H1 (cell line): Measurements from ENCODE around the gene NBEA. TPM values are rescaled to one million over a fixed set of nuclear protein-coding genes. Genes with fewer than 3 reads are reported as not detected.
A peak's percentile ranks its signal among the peaks of the same experiment; 100 is the strongest.

ENCODE experiments used
- CTCF ChIA-PET: fragments of 300-600 bp; sonication (Branson Sonifier 250); formaldehyde crosslinking; loops from one replicate; lab custom pipeline; 2021; ENCODE audit not compliant: partially characterized antibody; lab: Charles Lee
- POLR2A ChIA-PET: fragments of 300-600 bp; sonication (Branson Sonifier 250); formaldehyde crosslinking; loops from one replicate; lab custom pipeline; 2021; ENCODE audit warnings: inconsistent platforms; ENCODE audit not compliant: partially characterized antibody; lab: Charles Lee
- DNase-seq, 2 experiments: peaks; one replicate each; pipeline versions ENCODE4 v3.0.0 to v3.0.0-alpha.2; 2010 to 2022; ENCODE audit warnings: low spot score in 2 of 2, low read depth in 1 of 2, mixed read lengths in 1 of 2
- FAIRE-seq: peaks from 2 replicates; lab custom pipeline; 2011; peaks lifted over from hg19 to GRCh38; lab: Jason Lieb, UNC
- H2AFZ ChIP-seq: 2 replicates; pipeline ENCODE4 v1.8.1; 2012; ENCODE audit warnings: low read length, inconsistent platforms
- H2AK5ac ChIP-seq: 2 replicates; pipeline ENCODE4 v1.6.1; 2013; ENCODE audit warnings: low read depth, low read length
- H2BK120ac ChIP-seq: replicated peaks from 2 replicates; pipeline ENCODE3; 2013; ENCODE audit warnings: low read depth, low read length, inconsistent platforms
- H2BK12ac ChIP-seq: 2 replicates; pipeline ENCODE4 v1.6.1; 2013; ENCODE audit warnings: low read depth, low read length
- H2BK15ac ChIP-seq: 2 replicates; pipeline ENCODE4 v1.6.1; 2013; ENCODE audit warnings: low read length
- H2BK20ac ChIP-seq: 2 replicates; pipeline ENCODE4 v1.6.1; 2013; ENCODE audit warnings: low read length
- H2BK5ac ChIP-seq: 2 replicates; pipeline ENCODE4 v1.6.1; 2013; ENCODE audit warnings: low read depth, low read length
- H3K14ac ChIP-seq: 2 replicates; pipeline ENCODE4 v1.6.1; 2013; ENCODE audit warnings: inconsistent platforms; ENCODE audit not compliant: insufficient read length
- H3K18ac ChIP-seq: 2 replicates; pipeline ENCODE4 v1.6.1; 2013; ENCODE audit warnings: low read length; ENCODE audit errors: extremely low read depth
- H3K23ac ChIP-seq: 2 replicates; pipeline ENCODE4 v1.6.1; 2013; ENCODE audit warnings: inconsistent platforms; ENCODE audit not compliant: insufficient read length
- H3K23me2 ChIP-seq: 2 replicates; pipeline ENCODE4 v1.6.1; 2013; ENCODE audit warnings: low read depth, low read length
- H3K27ac ChIP-seq: 2 replicates; pipeline ENCODE4 v1.6.1; 2011; ENCODE audit warnings: low read depth, low read length, inconsistent platforms
- H3K27me3 ChIP-seq, 4 experiments: replicated peaks in 1 of 4; 1 replicate in 1 of 4; 2 replicates in 3 of 4; pipeline versions ENCODE4 v1.6.1 to v1.8.1; 2011 to 2013; ENCODE audit warnings: low read length in 3 of 4, mild to moderate bottlenecking in 3 of 4, inconsistent platforms in 2 of 4, mixed read lengths in 2 of 4, moderate library complexity in 1 of 4; ENCODE audit not compliant: control insufficient read depth in 3 of 4, insufficient read depth in 3 of 4; ENCODE audit errors: extremely low read depth in 1 of 4
- H3K36me3 ChIP-seq, 4 experiments: 2 replicates each; pipeline versions ENCODE4 v1.6.1 to v1.8.1; 2011 to 2013; ENCODE audit warnings: mild to moderate bottlenecking in 4 of 4, low read length in 3 of 4, moderate library complexity in 2 of 4, control low read depth in 1 of 4, inconsistent platforms in 1 of 4; ENCODE audit not compliant: insufficient read depth in 4 of 4, control insufficient read depth in 2 of 4
- H3K4ac ChIP-seq: replicated peaks from 2 replicates; pipeline ENCODE3; 2013; ENCODE audit warnings: low read length, low read depth, mixed read lengths, inconsistent platforms; ENCODE audit not compliant: insufficient read length
- H3K4me1 ChIP-seq, 4 experiments: replicated peaks in 1 of 4; 1 replicate in 1 of 4; 2 replicates in 3 of 4; pipeline versions ENCODE4 v1.6.1 to v1.8.1; 2011 to 2013; ENCODE audit warnings: low read length in 3 of 4, inconsistent platforms in 2 of 4, mixed read lengths in 1 of 4; ENCODE audit not compliant: insufficient read depth in 4 of 4, control insufficient read depth in 3 of 4
- H3K4me2 ChIP-seq, 2 experiments: 2 replicates each; pipeline versions ENCODE4 v1.6.1 to v1.8.1; 2011 to 2013; ENCODE audit warnings: low read depth in 2 of 2, low read length in 2 of 2, control low read depth in 1 of 2, inconsistent platforms in 1 of 2, mild to moderate bottlenecking in 1 of 2; ENCODE audit not compliant: insufficient read depth in 1 of 2
- H3K4me3 ChIP-seq, 4 experiments: fragments of 200-600, 300-600 bp in 1 of 4; sonication (generic), shearing (Covaris generic), sonication (Bioruptor Twin) in 1 of 4; 2 replicates each; pipeline versions ENCODE4 v1.5.1 to v1.8.1; 2011 to 2016; ENCODE audit warnings: low read length in 4 of 4, low read depth in 3 of 4, control low read depth in 2 of 4, inconsistent platforms in 2 of 4, mild to moderate bottlenecking in 2 of 4, mixed read lengths in 1 of 4, moderate library complexity in 1 of 4; ENCODE audit not compliant: insufficient read depth in 2 of 4; ENCODE audit errors: extremely low read depth in 1 of 4
- H3K56ac ChIP-seq: replicated peaks from 2 replicates; pipeline ENCODE3; 2013; ENCODE audit warnings: low read depth, mild to moderate bottlenecking, mixed read lengths, low read length, inconsistent platforms; ENCODE audit not compliant: insufficient read length
- H3K79me1 ChIP-seq: 2 replicates; pipeline ENCODE4 v1.6.1; 2013; ENCODE audit warnings: low read depth, low read length, control low read depth
- H3K79me2 ChIP-seq, 2 experiments: 2 replicates each; pipeline versions ENCODE4 v1.6.1 to v1.8.1; 2012 to 2013; ENCODE audit warnings: low read length in 2 of 2, mild to moderate bottlenecking in 2 of 2, inconsistent platforms in 1 of 2; ENCODE audit not compliant: insufficient read depth in 2 of 2, control insufficient read depth in 1 of 2
- H3K9ac ChIP-seq, 4 experiments: replicated peaks in 1 of 4; 1 replicate in 1 of 4; 2 replicates in 3 of 4; pipeline versions ENCODE4 v1.6.1 to v1.8.1; 2011 to 2013; ENCODE audit warnings: low read depth in 3 of 4, low read length in 3 of 4, control low read depth in 2 of 4, mild to moderate bottlenecking in 2 of 4, moderate library complexity in 2 of 4, inconsistent platforms in 1 of 4; ENCODE audit errors: extremely low read depth in 1 of 4
- H3K9me3 ChIP-seq, 2 experiments: 2 replicates each; pipeline versions ENCODE4 v1.6.1 to v1.8.1; 2012 to 2013; ENCODE audit warnings: mild to moderate bottlenecking in 2 of 2, moderate library complexity in 2 of 2, control low read depth in 1 of 2, inconsistent platforms in 1 of 2, low read depth in 1 of 2, low read length in 1 of 2, mixed read lengths in 1 of 2; ENCODE audit not compliant: insufficient read depth in 2 of 2
- H4K20me1 ChIP-seq, 2 experiments: replicated peaks in 1 of 2; 2 replicates each; pipeline versions ENCODE3 to v1.8.1; 2011 to 2013; ENCODE audit warnings: inconsistent platforms in 2 of 2, low read length in 2 of 2, mild to moderate bottlenecking in 1 of 2; ENCODE audit not compliant: insufficient read depth in 2 of 2, control insufficient read depth in 1 of 2
- H4K5ac ChIP-seq: 2 replicates; pipeline ENCODE4 v1.6.1; 2013; ENCODE audit warnings: low read length, low read depth, mixed read lengths, inconsistent platforms; ENCODE audit not compliant: insufficient read length
- H4K8ac ChIP-seq: 2 replicates; pipeline ENCODE4 v1.8.0; 2013; ENCODE audit warnings: mild to moderate bottlenecking, moderate library complexity, low read length, inconsistent platforms; ENCODE audit not compliant: insufficient read depth; ENCODE audit errors: extremely low read depth
- H4K91ac ChIP-seq: replicated peaks from 2 replicates; pipeline ENCODE3; 2013; ENCODE audit warnings: low read length, mixed read lengths, inconsistent platforms; ENCODE audit not compliant: insufficient read length
- KDM5A ChIP-seq: fragments of 200-600 bp; IDR thresholded peaks from 2 replicates; pipeline ENCODE4 v1.7.1; 2012; ENCODE audit warnings: mild to moderate bottlenecking, low read length, inconsistent platforms, mixed read lengths
- SIN3A ChIP-seq, 2 experiments: IDR thresholded peaks in 1 of 2; conservative IDR thresholded peaks in 1 of 2; 2 replicates each; pipeline ENCODE4 v1.6.1; 2011 to 2012; ENCODE audit warnings: low read length in 2 of 2, improper control_type of control experiment in 1 of 2, low read depth in 1 of 2, mild to moderate bottlenecking in 1 of 2
- WGBS, 2 experiments: shearing (Covaris generic) in 1 of 2; methylation state at CpG; one replicate each; pipeline versions ENCODE4 v1.1.6 to v1.1.7; 2013 to 2015; ENCODE audit warnings: low lambda C conversion rate in 2 of 2, mixed read lengths in 2 of 2, inconsistent platforms in 1 of 2, low coverage in 1 of 2, missing lambda C conversion rate in 1 of 2; ENCODE audit not compliant: insufficient replicate concordance in 2 of 2, insufficient coverage in 1 of 2, insufficient read length in 1 of 2; ENCODE audit errors: extremely low coverage in 1 of 2, missing lambda C conversion rate in 1 of 2; 5-methylcytosine and 5-hydroxymethylcytosine counted together
- polyA plus RNA-seq, 7 experiments: library from polyadenylated mRNA; depleted of rRNA in 3 of 7; stranded (reverse) in 5 of 7; unstranded in 2 of 7; fragments of >200 nt in 5 of 7; fragments of 200-250 nt in 2 of 7; gene quantifications; 1 replicate in 5 of 7; 2 replicates in 1 of 7; 4 replicates in 1 of 7; pipeline versions ENCODE4 v1.2.1 to v1.2.3, GENCODE V29; 2011 to 2013; ENCODE audit warnings: missing spikeins in 2 of 7, mixed read lengths in 2 of 7
- total RNA-seq: library from RNA; stranded (reverse); fragmentation: NEBNext Ultra II Directional; extraction: Animal tissue kit (Norgen Biotek cat#: 25700); gene quantifications from 2 replicates; pipeline ENCODE4 v1.2.1, GENCODE V29; 2021

The NBEA gene
- total and polyA plus RNA-seq, 2 of the 8 experiments (the other 6 are each of a cell fraction or from before 2014, with no cell fraction given), result 14.2 to 21.5 TPM

DNA sequence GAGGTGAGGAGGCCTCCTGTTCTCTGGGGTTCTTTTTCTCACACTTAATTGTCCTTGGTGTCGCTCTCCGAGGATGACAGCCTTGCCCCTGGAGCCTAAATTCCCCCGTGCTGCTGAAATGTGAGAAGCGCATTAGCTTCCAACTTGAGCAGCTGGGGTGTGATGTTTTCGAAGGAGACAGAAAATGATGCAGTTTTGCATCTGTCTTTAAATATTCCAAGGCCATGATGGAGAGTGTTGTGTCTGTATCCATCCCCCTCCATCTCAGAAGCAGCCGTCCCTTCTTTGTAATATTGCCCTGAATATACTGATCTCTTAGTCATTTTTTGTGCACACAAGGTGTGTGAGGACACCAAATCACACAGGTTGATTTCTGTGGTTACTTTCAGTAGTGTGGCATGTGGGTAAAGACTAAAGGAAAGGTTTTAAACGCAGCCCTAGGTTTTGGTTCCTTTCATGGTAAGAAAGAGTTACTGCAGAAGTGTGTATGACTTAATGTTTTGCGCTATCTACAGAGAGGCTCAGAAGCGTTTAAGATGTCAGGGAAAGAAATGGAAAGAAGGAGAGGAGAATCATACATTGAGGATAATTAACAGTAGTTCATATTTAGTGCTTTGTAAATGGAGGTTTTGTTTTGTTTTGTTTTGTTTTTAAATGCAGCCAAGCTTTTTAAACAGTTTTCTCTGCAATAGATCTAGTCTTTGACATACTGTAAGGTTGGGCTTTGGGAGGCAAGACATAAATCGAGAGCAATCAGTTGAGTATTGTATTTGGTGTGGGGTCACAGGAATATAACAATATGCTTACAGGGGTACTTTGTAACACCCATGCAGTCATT, 1.6 kb downstream of the NBEA start:
- Histone ChIP-seq H3K27me3 (no peaks in the 10 kb centered on the region), H2BK20ac (no peak overlapping the region), H4K91ac (no peak overlapping the region), H3K4me3 (peak overlapping the region; percentile 75 to 94 (median 87)), H3K79me2 (peaks cover 3 to 58% of the 10 kb centered on the region in 2 experiments; a peak in 3 of 4 replicates), H2BK5ac (no peak overlapping the region), H4K8ac (no peak overlapping the region), H2AFZ (no peak overlapping the region), H2BK15ac (no peak overlapping the region), H3K9ac (peak overlapping the region in 2 of 4 experiments; percentile 24 to 52; a peak in 2 of 7 replicates)
- TF ChIP-seq SIN3A (conservative IDR thresholded peaks at IDR 0.05 in 1 of 2, IDR thresholded peaks at IDR 0.05 in 1 of 2; ENCODE audit: low read depth in 1 of 2, low read length in 2 of 2) (0 out of 4 replicates have a peak, but pooled peaks of 1 of the 2 experiments have one; percentile 18), KDM5A (no peak)
- TF ChIP-seq, all 59 proteins: peak for 1
- POLR2A ChIA-PET, result no interaction called here
- Histone ChIP-seq H3K18ac (no peak overlapping the region), H3K4me1 (peaks cover 3 to 11% (median 4%) of the 10 kb centered on the region in 4 experiments; a peak in 6 of 7 replicates), H2BK120ac (no peak overlapping the region), H3K27ac (no peak overlapping the region), H3K56ac (no peak overlapping the region), H3K14ac (no peak overlapping the region), H2BK12ac (no peak overlapping the region), H3K4ac (no peak overlapping the region), H4K20me1 (peaks cover 9 to 13% of the 10 kb centered on the region in 2 experiments), H3K4me2 (peak overlapping the region; percentile 90), H3K79me1 (no peaks in the 10 kb centered on the region; the same call in 1 of the 2 replicates), H4K5ac (no peak overlapping the region), H3K23me2 (peaks cover 13% of the 10 kb centered on the region), H3K9me3 (no peaks in the 10 kb centered on the region), H2AK5ac (no peak overlapping the region), H3K23ac (no peak overlapping the region), H3K36me3 (no peaks in the 10 kb centered on the region)
- WGBS, 2 experiments, result 27% methylated on average over 10 of the region's 10 CpGs; no CpG with 5 or more reads in 1 of the 2 experiments
- FAIRE-seq, result no peak
- CTCF ChIA-PET, result no interaction called here
- no peak for DNase-seq
